Measurements from ENCODE around the gene NOG. TPM values are rescaled to one million over a fixed set of nuclear protein-coding genes. Genes with fewer than 3 reads are reported as not detected.

NOG gene
- total and polyA plus RNA-seq, 9 of the 15 experiments (the other 6 are each of a cell fraction or from before 2014, with no cell fraction given) = not detected

- POLR2A ChIA-PET = interaction anchor here (0.7 kb wide), 1 partner anchor 13 kb away, joined by 3 read pairs; no protein-coding TSS in a partner anchor
- Histone ChIP-seq H3K27me3 (ENCODE audit: control insufficient read depth in 2 of 2, insufficient read depth in 2 of 2, low read length in 2 of 2) (no peaks in the 10 kb centered on the region), H3K9me3 (replicated peaks; ENCODE audit: control insufficient read depth, insufficient read depth, low read depth, low read length) (no peaks in the 10 kb centered on the region), H3K9ac (ENCODE audit: insufficient read depth in 1 of 2, low read depth in 2 of 2, low read length in 2 of 2) (no peak overlapping the region), H4K20me1 (replicated peaks; ENCODE audit: control insufficient read depth, insufficient read depth, low read length) (no peaks in the 10 kb centered on the region), H3K36me3 (ENCODE audit: control insufficient read depth, insufficient read depth, low read length) (no peaks in the 10 kb centered on the region), H3K4me2 (ENCODE audit: insufficient read depth, low read length) (no peak overlapping the region), H3K4me1 (replicated peaks in 1 of 2; ENCODE audit: control insufficient read depth in 2 of 2, insufficient read depth in 2 of 2, low read length in 2 of 2) (no peaks in the 10 kb centered on the region), H2AFZ (ENCODE audit: low read depth, low read length) (no peak overlapping the region), H3K4me3 (no peak overlapping the region), H3K9me1 (ENCODE audit: control insufficient read depth, insufficient read depth, low read length) (no peaks in the 10 kb centered on the region), H3K79me2 (ENCODE audit: control insufficient read depth, insufficient read depth, low read length) (no peaks in the 10 kb centered on the region), H3K27ac (ENCODE audit: extremely low read depth, low read depth, low read length) (no peak overlapping the region)
- ATAC-seq (peak; percentile 66), DNase-seq (ENCODE audit: extremely low read depth in 1 of 4, low spot score in 3 of 4) (peak in 3 of 4 experiments; percentile 13 to 20 (median 15)), FAIRE-seq (no peak)
- intact Hi-C loops (cut with micrococcal nuclease) (no loop called here), in situ Hi-C loops (cut with MboI) (no loop called here)
- TF ChIP-seq CTCF (IDR thresholded peaks at IDR 0.05 in 2 of 3, conservative IDR thresholded peaks at IDR 0.05 in 1 of 3; ENCODE audit: insufficient read depth in 2 of 3, low read depth in 1 of 3, low read length in 3 of 3) = peak in 1 of 3 experiments; percentile 8; a peak in 1 of 6 replicates
- TF ChIP-seq BRCA1 (IDR thresholded peaks at IDR 0.05) = no peak
- no peak for TF ChIP-seq BRCA1 (CRISPR knock-in tag; IDR thresholded peaks at IDR 0.05)
- 11% methylated on average over 4 of the region's 4 CpGs for WGBS (ENCODE audit: insufficient coverage, low coverage, missing lambda C conversion rate)
- no TSS peak for BruUV-seq (replicated peaks)
- CTCF ChIA-PET (ENCODE audit: low intra/inter-chr PET ratio) = no interaction called here
Measured at GRCh38 chr17:56640116-56640515, 46.6 kb downstream of the NOG start.

GRCh38 chr17:56641373-56641772, 47.9 kb downstream of the NOG start:
- no peaks in the 10 kb centered on the region for H3K4me1 ChIP-seq (replicated peaks in 1 of 2; ENCODE audit: control insufficient read depth in 2 of 2, insufficient read depth in 2 of 2, low read length in 2 of 2)
- no peaks in the 10 kb centered on the region for H3K36me3 ChIP-seq (ENCODE audit: control insufficient read depth, insufficient read depth, low read length)
- H3K4me2 ChIP-seq (ENCODE audit: insufficient read depth, low read length) = no peak overlapping the region
- intact Hi-C loops (cut with micrococcal nuclease) (no loop called here), in situ Hi-C loops (cut with MboI) (no loop called here)
- H3K79me2 ChIP-seq (ENCODE audit: control insufficient read depth, insufficient read depth, low read length) = no peaks in the 10 kb centered on the region
- no TSS peak for BruUV-seq (replicated peaks)
- H4K20me1 ChIP-seq (replicated peaks; ENCODE audit: control insufficient read depth, insufficient read depth, low read length) = no peaks in the 10 kb centered on the region
- FAIRE-seq (no peak), ATAC-seq (no peak), DNase-seq (ENCODE audit: extremely low read depth in 1 of 4, low spot score in 3 of 4) (no peak)
- ChIA-PET CTCF (ENCODE audit: low intra/inter-chr PET ratio) (no interaction called here), POLR2A (no interaction called here)
- no peaks in the 10 kb centered on the region for H3K9me1 ChIP-seq (ENCODE audit: control insufficient read depth, insufficient read depth, low read length)
- no peak overlapping the region for H2AFZ ChIP-seq (ENCODE audit: low read depth, low read length)
- no peak overlapping the region for H3K27ac ChIP-seq (ENCODE audit: extremely low read depth, low read depth, low read length)
- no peak overlapping the region for H3K4me3 ChIP-seq
- no peak overlapping the region for H3K9ac ChIP-seq (ENCODE audit: insufficient read depth in 1 of 2, low read depth in 2 of 2, low read length in 2 of 2)
- H3K9me3 ChIP-seq (replicated peaks; ENCODE audit: control insufficient read depth, insufficient read depth, low read depth, low read length) = no peaks in the 10 kb centered on the region
- H3K27me3 ChIP-seq (ENCODE audit: control insufficient read depth in 2 of 2, insufficient read depth in 2 of 2, low read length in 2 of 2) = no peaks in the 10 kb centered on the region
- no peak for TF ChIP-seq E2F8 (IDR thresholded peaks at IDR 0.05; ENCODE audit: low read depth, partially characterized antibody)
- no peak for TF ChIP-seq ZNF224 (CRISPR knock-in tag; IDR thresholded peaks at IDR 0.05)
- no peak for TF ChIP-seq TCF7L2 (IDR thresholded peaks at IDR 0.05; ENCODE audit: low read depth, low read length)
- no peak for TF ChIP-seq ZNF707 (CRISPR knock-in tag; conservative IDR thresholded peaks at IDR 0.05)
- no peak for TF ChIP-seq EP400 (IDR thresholded peaks at IDR 0.05)
- no peak for TF ChIP-seq MAFK (IDR thresholded peaks at IDR 0.05; ENCODE audit: low read length)

Data from K562 (cell line).